SU-DHL-6 (cell line): Measurements from ENCODE around the gene WDR41.

Source experiments
- H2AFZ ChIP-seq: fragments of 200-600 bp; sonication (generic); 2 replicates; pipeline ENCODE4 v1.6.1; 2014; ENCODE audit warnings: low read depth, mild to moderate bottlenecking, moderate library complexity, mixed read lengths, antibody characterized with exemption, low read length; ENCODE audit not compliant: severe bottlenecking
- H3F3A ChIP-seq: fragments of 200-600 bp; shearing (Covaris generic); 2 replicates; pipeline ENCODE4 v1.6.0; 2016; ENCODE audit warnings: antibody characterized with exemption, mild to moderate bottlenecking; ENCODE audit not compliant: insufficient read depth
- H3K27ac ChIP-seq: fragments of 200-600 bp; sonication (generic); 2 replicates; pipeline ENCODE4 v1.5.1; 2016; ENCODE audit warnings: low read depth, mild to moderate bottlenecking, low read length, moderate library complexity, mixed read lengths
- H3K27me3 ChIP-seq: fragments of 200-600 bp; sonication (generic), shearing (Covaris generic); 2 replicates; pipeline ENCODE4 v1.6.0; 2014; ENCODE audit warnings: mild to moderate bottlenecking, low read length
- H3K36me3 ChIP-seq: fragments of 200-600 bp; sonication (generic); 2 replicates; pipeline ENCODE4 v1.6.1; 2014; ENCODE audit warnings: mild to moderate bottlenecking, low read length, mixed read lengths
- H3K4me2 ChIP-seq: fragments of 300-600, 200-600 bp; shearing (Covaris generic), sonication (generic); 2 replicates; pipeline ENCODE4 v1.6.0; 2014; ENCODE audit warnings: low read length, low read depth, mild to moderate bottlenecking; ENCODE audit not compliant: poor library complexity, severe bottlenecking
- H3K4me3 ChIP-seq: fragments of 200-600 bp; sonication (generic); 2 replicates; pipeline ENCODE4 v1.5.1; 2014; ENCODE audit warnings: antibody characterized with exemption, low read length, mild to moderate bottlenecking, mixed read lengths; ENCODE audit not compliant: insufficient read depth, poor library complexity, severe bottlenecking
- H3K79me2 ChIP-seq: fragments of 200-600 bp; sonication (generic); 2 replicates; pipeline ENCODE4 v1.6.1; 2014; ENCODE audit warnings: mild to moderate bottlenecking, low read length, moderate library complexity; ENCODE audit not compliant: insufficient read depth
- H3K9ac ChIP-seq: fragments of 200-600 bp; sonication (generic); 2 replicates; pipeline ENCODE4 v1.7.0; 2014; ENCODE audit warnings: mild to moderate bottlenecking, low read length
- H3K9me2 ChIP-seq: fragments of 200-600 bp; sonication (generic); replicated peaks from 2 replicates; pipeline ENCODE4 v1.6.1; 2014; ENCODE audit warnings: low read length; ENCODE audit not compliant: insufficient read depth
- H3K9me3 ChIP-seq: fragments of 200-600 bp; sonication (generic); 2 replicates; pipeline ENCODE4 v1.6.1; 2014; ENCODE audit warnings: low read length, mixed read lengths; ENCODE audit not compliant: insufficient read depth
- H4K20me1 ChIP-seq: fragments of 200-600 bp; sonication (generic); 2 replicates; pipeline ENCODE4 v1.6.1; 2014; ENCODE audit warnings: low read depth, mild to moderate bottlenecking, antibody characterized with exemption, low read length, moderate library complexity, mixed read lengths
- CTCF ChIP-seq: fragments of 200-600 bp; sonication (generic); IDR thresholded peaks from one replicate; pipeline ENCODE4 v1.5.1; 2017; ENCODE audit warnings: antibody characterized with exemption, mild to moderate bottlenecking, low read length, moderate library complexity; ENCODE audit not compliant: insufficient read depth, poor library complexity, severe bottlenecking
- EZH2phosphoT487 ChIP-seq: fragments of 200-600 bp; sonication (generic), shearing (Covaris generic); conservative IDR thresholded peaks from 2 replicates; pipeline ENCODE4 v1.6.1; 2018; ENCODE audit warnings: mild to moderate bottlenecking, antibody characterized with exemption, low read length, moderate library complexity, mixed read lengths

The WDR41 gene

GRCh38 chr5:77448831-77449230 is 43.3 kb downstream of the WDR41 start:
- no peaks in the 10 kb centered on the region for H3K9me3 ChIP-seq
- H3K79me2 ChIP-seq, result peaks cover 6% of the 10 kb centered on the region; the same call in 1 of the 2 replicates
- H3K27me3 ChIP-seq, result no peaks in the 10 kb centered on the region
- no peak overlapping the region for H3K4me2 ChIP-seq
- H2AFZ ChIP-seq, result no peak overlapping the region
- H3K36me3 ChIP-seq, result peaks cover 45% of the 10 kb centered on the region
- no peaks in the 10 kb centered on the region for H3K9me2 ChIP-seq
- H3K27ac ChIP-seq, result no peak overlapping the region
- H3K4me3 ChIP-seq, result no peak overlapping the region
- H3K9ac ChIP-seq, result no peak overlapping the region
- no peak for TF ChIP-seq EZH2phosphoT487
- TF ChIP-seq CTCF, result no peak
- no peaks in the 10 kb centered on the region for H4K20me1 ChIP-seq
- H3F3A ChIP-seq, result no peaks in the 10 kb centered on the region

- H3K36me3 ChIP-seq, result peaks cover 32% of the 10 kb centered on the region
- no peaks in the 10 kb centered on the region for H4K20me1 ChIP-seq
- no peaks in the 10 kb centered on the region for H3F3A ChIP-seq
- TF ChIP-seq EZH2phosphoT487, result no peak
- TF ChIP-seq CTCF, result no peak
- H3K4me2 ChIP-seq, result no peak overlapping the region
- no peaks in the 10 kb centered on the region for H3K9me3 ChIP-seq
- H3K9me2 ChIP-seq, result no peaks in the 10 kb centered on the region
- H3K79me2 ChIP-seq, result peaks cover 6% of the 10 kb centered on the region; the same call in 1 of the 2 replicates
- no peaks in the 10 kb centered on the region for H3K27me3 ChIP-seq
- no peak overlapping the region for H2AFZ ChIP-seq
- no peak overlapping the region for H3K9ac ChIP-seq
- H3K4me3 ChIP-seq, result no peak overlapping the region
- no peak overlapping the region for H3K27ac ChIP-seq
These were observed 47.8 kb downstream of the WDR41 start for GRCh38 chr5:77444356-77444755.

GRCh38 chr5:77443670-77444069 is 48.4 kb downstream of the WDR41 start:
- Histone ChIP-seq H2AFZ (no peak overlapping the region), H3K9me2 (no peaks in the 10 kb centered on the region), H3K27ac (no peak overlapping the region), H3K36me3 (peaks cover 27% of the 10 kb centered on the region), H3F3A (no peaks in the 10 kb centered on the region), H3K9ac (no peak overlapping the region), H3K27me3 (no peaks in the 10 kb centered on the region), H3K9me3 (no peaks in the 10 kb centered on the region), H3K4me3 (no peak overlapping the region), H4K20me1 (no peaks in the 10 kb centered on the region), H3K4me2 (no peak overlapping the region), H3K79me2 (peaks cover 6% of the 10 kb centered on the region; the same call in 1 of the 2 replicates)
- no peak for TF ChIP-seq EZH2phosphoT487
- no peak for TF ChIP-seq CTCF

- Histone ChIP-seq H3K36me3 (peaks cover 19% of the 10 kb centered on the region), H3F3A (no peaks in the 10 kb centered on the region), H3K4me3 (no peak overlapping the region), H3K27me3 (no peaks in the 10 kb centered on the region), H3K79me2 (no peaks in the 10 kb centered on the region), H3K9me3 (no peaks in the 10 kb centered on the region), H4K20me1 (no peaks in the 10 kb centered on the region), H3K27ac (no peak overlapping the region), H3K9me2 (no peaks in the 10 kb centered on the region), H3K4me2 (no peak overlapping the region), H3K9ac (no peak overlapping the region), H2AFZ (no peak overlapping the region)
- TF ChIP-seq EZH2phosphoT487, result no peak
- no peak for TF ChIP-seq CTCF
These were observed 54.0 kb downstream of the WDR41 start for GRCh38 chr5:77438071-77438470.
